HG03135 (cell line): ENCODE data around the gene BCL2L1.
A peak's percentile ranks its signal among the peaks of the same experiment; 100 is the strongest.
"Not testable (repeated sequence)": the region's sequence is repeated elsewhere in the genome, so short reads cannot be mapped to it uniquely, and the experiment has no call there.

ENCODE experiments used
- ATAC-seq: cut with Tn5 transposase; IDR thresholded peaks from one replicate; pipeline ENCODE4 v1.9.1; 2021; ENCODE audit warnings: mild to moderate bottlenecking, moderate library complexity; ENCODE audit not compliant: unreplicated experiment

BCL2L1 gene

DNA sequence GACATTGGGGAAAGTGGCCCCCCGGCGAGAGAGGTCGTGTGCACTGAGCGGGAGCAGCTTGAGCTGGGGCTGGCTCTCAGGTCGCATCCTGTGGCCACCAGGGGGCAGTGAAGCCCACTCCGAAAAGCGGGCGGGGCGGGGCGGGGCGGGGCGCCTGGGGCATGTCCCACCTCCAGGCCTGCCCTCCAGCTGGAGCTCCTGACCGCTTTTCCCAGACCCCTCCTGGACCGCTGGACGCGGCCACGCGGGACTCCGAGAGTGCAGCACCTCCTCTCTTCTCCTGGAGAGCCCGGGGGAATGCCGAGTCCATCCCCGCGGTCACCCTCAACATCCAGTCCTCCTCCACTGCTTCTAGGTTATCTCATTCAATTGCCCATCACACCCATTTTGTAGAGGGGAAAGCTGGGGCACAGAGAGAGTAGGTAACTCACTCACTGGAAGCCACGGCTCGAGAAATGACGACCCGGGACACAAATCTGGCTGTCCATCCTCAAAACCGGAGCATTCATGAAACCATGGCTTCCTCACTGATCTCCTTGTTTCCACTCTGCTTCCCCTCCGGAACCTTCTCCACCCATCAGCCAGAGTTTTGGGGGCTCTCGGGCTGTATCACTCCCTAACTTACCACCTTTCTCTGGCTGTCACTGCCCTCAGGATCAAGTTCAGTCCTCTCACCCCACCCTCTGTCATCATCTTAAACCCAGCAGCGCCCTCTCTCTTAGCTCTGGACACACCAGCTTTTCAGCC is 60.9 kb downstream of the BCL2L1 start:
- ATAC-seq = peak; percentile 60

DNA sequence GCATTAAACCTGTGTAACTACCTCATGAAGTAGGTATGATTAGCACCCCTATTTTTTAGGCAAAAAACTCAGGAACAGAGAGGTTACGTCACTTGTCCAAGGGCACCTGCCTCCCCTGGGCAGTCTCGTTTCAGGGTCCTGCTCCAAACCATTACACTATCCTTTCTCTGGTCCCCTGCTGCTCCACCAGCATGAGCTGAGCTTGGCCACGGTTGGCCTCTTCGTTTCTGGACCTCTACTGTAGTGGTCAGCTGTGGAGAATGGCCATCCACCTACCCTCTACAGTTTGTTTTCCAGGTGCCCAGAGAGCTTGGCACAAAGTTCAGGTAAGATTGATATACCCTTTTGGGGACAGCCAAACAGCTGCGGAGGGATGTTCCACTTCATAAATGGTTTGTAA is 68.1 kb downstream of the BCL2L1 start:
- no peak for ATAC-seq

DNA sequence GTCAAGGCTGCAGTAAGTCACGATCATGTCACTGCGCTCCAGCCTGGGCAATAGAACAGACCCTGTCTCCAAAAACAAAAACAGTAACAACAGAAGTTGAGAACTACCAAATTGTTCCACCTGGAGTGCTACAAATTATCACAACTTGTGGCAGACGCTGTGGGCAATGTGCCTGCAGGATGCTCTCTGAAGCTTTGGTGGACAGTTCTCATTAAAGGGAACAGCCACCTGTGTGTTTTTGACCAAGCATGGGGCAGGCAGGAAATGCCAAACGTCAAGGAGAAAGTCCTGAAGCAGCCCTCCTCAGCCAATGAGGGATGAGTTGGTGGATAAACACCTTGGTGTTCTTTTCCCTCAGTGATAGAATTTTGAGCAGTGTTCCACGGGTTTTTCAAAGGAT is 69.1 kb downstream of the BCL2L1 start:
- no peak for ATAC-seq

DNA sequence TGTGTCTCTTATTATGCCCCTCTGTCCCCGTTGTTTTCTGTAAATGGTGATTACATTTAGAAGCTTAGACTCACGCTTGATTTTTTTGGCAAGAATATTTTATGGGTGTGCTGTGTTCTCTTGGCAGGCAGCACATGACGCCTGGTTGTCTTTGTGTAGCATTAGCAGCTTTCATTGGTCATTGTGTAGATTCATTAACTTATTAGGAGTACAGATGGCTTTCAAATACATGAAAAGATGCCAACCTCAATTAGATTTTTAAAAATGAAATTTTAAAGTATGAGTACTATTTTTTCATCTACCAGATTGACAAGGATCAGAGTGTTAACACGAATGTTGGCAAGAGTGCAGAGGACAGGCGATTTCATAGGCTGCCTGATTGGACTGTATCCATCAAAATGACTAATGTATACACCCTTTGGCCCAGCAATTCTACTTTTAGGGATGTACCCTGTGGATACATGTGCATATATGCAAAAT is 69.7 kb downstream of the BCL2L1 start:
- ATAC-seq = no peak

DNA sequence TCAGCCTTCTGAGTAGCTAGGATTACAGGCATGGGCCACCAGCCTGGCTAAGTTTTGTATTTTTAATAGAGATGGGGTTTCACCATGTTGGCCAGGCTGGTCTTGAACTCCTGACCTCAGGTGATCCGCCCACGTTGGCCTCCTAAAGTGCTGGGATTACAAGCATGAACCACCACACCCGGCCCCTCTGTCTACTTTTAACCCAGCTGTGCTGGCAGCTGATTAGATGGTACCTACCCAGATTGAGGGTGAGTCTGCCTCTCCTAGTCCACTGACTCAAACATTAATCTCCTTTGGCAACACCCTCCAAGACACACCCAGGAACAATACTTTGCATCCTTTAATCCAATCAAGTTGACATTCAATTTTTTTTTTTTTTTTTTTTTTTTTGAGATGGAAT is 74.6 kb downstream of the BCL2L1 start:
- ATAC-seq = not testable (repeated sequence)

DNA sequence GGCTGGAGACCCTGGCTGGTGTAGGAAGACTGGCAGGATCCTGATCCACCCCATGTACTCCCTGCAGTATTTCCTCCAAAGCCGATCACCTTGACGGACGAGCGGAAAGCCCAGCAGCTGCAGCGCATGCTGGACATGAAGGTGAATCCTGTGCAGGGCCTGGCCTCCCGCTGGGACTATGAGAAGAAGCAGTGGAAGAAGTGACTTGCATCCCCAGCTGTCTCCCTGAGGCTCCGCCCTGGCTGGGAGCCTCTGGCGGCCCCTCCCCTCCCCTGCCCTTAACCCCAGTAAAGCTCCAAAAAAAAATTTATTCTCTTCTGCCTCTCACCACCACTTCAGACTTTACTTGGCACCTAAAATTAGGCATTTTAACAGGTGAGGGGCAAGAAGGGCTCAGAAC is 78.0 kb downstream of the BCL2L1 start:
- no peak for ATAC-seq

DNA sequence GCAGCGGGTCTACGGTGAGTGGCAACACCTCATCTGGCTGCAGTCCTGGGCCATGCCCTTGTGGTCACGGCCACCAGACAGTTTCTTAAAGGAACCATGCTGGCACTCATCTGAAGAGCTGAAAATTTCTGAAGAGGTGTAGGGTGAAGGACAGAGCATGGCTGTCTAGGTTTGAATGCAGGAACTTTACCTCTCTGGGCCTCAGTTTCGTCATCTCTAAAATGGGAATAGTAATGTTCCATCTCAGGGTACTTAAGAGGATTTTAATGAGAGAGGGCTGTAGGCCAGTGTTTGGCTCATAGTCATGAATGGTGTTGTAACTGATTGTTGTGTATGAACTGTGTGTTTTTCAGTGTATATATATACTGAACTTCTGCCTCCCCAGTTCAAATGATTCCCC is 79.1 kb downstream of the BCL2L1 start:
- ATAC-seq = no peak

DNA sequence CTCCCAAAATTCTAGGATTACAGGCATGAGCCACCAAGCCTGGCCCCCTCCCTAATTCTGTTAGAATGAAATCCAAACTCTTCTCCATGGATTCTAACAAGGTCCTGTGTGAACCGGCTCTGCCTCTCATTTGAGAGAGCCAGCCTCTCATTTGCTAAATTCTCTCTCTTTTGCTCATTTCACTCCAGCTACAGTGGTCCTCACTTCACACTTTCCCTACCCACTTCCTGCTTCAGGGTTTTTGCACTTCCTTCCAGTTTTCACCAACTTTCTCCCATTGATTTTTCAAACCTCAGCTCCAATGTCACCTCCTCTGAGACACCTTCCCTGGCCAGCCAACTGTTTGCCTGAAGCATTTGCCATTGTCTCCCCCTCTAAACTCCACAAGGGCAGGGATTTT is 79.8 kb downstream of the BCL2L1 start:
- no peak for ATAC-seq

DNA sequence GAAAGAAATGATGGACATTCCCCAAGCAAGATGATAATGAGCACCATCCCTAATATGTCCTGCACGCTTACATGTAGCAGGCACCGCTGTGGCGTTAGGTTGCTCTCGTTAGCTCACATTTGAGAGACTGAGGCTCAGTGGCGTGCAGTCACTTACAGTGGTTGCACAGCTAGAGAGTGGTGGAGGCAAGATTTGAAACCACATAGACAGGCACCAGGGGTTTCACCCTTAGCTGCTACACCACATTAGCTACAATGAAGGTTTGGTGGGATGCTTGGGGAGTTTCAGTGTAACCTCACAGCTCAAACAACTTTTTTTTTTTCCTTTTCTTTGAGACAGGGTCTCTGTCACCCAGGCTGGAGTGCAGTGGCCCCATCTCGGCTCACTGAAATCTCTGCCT is 81.3 kb downstream of the BCL2L1 start:
- ATAC-seq = no peak

DNA sequence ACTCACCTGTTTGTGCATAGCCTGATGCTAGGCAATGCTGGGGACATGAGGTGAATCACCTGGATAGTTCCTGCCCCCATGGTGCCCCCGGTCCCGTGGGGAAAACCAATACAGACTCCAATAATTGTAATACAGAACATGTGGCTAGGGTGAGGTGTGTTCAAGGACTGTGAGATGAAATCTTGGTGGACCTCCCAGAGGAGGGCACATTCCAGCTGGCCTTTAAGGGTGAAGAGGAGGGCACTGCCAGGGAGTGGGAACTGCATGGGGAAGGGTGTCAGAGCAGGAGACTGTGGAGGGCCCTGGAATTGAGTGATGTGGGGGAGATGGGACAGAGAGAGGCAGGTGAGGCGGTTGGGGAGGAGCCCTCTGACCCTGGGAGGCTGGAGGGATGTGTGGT is 82.4 kb downstream of the BCL2L1 start:
- ATAC-seq = no peak

DNA sequence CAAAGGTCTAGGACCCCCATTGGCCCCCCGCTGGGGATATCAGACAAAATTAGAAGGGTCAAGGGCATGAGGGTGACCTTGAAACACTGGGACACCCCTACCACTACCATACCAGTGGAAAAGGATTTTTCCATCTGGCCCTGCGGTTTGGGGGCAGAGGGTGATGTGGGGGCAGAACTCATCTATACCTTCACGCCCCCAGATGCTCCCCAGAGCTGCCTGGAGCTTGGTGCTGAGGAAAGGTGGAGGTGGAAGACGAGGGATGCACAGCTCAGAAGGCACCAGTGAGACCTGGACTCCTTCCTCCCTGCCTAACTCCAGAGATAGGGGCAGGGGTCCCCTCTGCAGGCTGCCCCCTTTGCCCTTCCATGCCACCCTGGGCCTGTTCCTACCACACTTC is 83.9 kb downstream of the BCL2L1 start:
- ATAC-seq = no peak

DNA sequence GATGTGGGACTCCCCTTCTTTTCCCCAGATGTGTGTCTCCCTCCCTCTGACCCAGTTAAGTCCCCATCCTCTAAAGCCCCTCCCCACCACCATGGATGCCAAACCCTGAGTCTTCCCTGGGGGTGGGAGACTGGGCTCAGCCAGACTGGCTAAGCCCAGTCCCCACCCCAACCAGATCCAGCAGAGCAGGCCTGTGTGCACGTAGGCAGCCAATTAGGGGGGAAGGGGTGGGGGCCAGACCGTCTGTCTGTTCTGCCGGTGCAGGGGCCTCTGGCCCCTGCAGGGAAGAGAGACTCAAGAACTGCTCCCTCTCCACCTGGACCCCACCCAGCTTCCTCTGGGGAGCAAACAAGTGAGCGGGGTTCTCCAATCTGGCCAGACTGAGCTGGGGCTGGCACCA is 84.4 kb downstream of the BCL2L1 start:
- ATAC-seq = no peak

DNA sequence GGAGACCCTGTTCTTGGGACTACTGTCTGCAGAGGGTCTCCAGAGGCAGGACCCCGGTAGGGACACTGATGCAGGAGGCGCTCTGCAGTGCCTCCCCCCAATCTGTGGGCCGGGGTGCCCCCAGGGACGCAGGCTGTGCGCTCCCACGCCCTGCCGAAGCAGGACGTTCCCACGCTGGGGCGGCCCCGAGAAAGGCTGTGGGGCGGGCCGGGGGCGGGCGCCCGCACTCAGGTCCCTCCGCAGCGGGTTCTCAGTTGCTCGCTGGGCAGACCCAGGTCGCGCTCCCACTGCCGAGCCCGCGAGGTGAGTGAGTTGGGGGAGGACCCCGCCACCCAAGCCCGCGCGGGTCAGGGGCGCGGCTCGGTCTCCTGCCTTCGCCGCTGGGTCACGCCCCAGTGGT is 85.0 kb downstream of the BCL2L1 start, which contains the start of gene COX4I2:
COX4I2 (plus strand) TSS at position 253 of the 400 bp plus-strand sequence. CDS start 1,106 bp downstream, outside the sequence.
- ATAC-seq = no peak

DNA sequence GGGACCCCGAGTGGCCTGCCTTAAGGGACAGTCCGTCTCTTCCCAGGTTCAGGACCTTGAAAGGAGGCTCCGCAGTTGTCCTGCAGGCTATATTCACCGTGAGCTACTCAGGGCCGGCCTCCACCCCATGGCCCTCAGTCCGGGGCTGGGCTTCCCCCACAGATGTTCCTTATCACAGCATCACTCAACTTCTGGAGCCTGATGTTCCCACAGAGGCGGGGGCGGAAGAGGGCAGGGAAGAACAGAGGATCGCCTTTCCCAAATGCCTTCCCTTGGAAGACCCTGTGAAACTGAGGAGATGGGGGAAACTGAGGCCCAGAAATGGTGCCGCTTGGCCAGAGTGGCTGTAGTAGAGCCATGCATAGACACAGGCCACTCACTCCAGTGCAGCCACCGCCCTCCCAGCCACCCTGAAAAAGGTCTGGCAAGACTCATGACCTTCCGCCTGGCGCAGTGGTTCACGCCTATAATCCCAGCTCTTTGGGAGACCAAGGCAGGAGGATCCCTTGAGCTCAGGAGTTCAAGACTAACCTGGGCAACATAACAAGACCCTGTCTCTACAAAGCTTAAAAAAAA is 89.2 kb downstream of the BCL2L1 start:
- no peak for ATAC-seq

DNA sequence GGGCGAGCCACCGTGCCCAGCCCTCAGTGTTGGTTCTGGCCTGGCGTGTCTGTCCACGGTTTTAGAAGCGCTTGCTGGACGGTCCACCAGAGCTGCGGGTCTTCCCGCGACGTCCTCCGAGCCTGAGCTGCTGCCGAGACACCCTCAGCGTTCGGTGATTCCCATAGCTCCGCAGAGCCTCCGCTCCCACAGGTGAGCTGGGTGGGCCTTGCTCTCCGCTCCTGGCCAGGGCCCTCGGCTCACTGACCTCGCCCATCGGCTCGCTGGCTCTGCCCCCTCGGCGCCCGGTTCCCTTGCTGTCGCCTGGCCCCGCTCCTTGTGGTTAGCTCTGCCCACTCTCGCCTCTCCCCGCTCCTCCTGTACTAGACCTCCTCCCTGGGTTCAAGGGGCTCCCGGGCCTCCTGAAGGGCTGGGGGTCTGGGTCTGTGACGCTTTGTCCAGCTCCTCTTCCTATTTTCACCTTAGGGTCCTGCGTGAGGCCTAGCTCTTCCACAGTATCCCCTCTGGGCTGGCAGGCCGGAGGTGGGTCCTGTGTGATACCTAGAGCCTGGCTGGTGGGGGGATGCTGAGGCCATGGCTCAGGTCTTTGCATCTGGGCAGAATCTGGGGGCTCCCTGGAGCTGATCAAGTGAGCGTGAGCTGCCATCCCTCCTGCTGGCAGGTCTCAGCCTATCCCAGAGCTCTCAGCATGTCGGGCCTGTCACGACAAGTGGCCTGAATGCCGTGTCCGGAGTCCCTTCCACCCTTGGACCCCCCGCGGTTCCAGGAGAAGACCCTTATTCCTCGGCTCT is 89.9 kb downstream of the BCL2L1 start:
- ATAC-seq = no peak

DNA sequence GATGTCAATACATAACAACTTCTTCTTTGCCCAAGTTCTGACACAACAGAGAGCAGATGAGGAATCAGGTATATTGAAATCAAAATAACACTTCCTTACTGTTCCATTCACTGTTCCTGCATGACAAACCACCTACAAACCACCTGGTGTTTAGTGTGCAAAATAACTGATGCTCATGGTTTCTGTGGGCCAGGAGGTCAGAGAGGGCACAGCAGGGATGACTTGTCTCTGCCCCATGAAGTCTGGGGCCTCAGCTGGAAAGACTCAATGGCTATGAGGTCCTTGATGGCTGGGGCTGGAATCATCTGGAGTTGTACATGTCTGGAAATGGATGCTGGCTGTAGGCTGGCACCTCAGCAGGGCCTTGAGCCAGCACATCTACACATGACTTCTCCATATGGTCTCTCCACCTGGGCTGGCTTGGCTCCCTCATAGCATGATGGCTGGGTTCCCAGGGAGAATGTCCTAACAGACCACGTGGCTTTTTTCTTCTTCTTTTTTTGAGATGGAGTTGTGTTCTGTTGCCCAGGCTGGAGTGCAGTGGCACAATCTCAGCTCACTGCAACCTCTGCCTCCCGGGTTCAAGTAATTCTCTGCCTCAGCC is 92.4 kb downstream of the BCL2L1 start:
- no peak for ATAC-seq

DNA sequence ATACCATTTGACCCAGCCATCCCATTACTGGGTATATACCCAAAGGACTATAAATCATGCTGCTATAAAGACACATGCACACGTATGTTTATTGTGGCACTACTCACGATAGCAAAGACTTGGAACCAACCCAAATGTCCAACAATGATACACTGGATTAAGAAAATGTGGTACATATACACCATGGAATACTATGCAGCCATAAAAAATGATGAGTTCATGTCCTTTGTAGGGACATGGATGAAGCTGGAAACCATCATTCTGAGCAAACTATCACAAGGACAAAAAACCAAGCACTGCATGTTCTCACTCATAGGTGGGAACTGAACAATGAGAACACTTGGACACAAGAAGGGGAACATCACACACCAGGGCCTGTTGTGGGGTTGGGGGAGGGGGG is 94.6 kb downstream of the BCL2L1 start:
- ATAC-seq = not testable (repeated sequence)

DNA sequence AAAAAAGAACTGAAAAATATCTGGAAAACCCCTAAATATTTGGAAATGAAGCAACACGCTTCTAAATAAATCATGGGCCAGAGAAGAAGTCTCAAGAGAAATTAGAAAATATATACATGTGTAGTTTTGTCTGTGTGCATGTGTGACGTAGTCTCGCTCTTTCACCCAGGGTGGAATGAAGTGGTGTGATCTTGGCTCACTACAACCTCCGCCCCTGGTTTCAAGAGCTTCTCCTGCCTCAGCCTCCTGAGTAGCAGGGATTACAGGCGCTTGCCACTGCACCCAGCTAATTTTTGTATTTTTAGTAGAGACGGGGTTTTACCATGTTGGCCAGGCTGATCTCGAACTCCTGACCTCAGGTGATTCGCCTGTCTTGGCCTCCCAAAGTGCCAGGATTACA is 96.1 kb downstream of the BCL2L1 start:
- not testable (repeated sequence) for ATAC-seq

DNA sequence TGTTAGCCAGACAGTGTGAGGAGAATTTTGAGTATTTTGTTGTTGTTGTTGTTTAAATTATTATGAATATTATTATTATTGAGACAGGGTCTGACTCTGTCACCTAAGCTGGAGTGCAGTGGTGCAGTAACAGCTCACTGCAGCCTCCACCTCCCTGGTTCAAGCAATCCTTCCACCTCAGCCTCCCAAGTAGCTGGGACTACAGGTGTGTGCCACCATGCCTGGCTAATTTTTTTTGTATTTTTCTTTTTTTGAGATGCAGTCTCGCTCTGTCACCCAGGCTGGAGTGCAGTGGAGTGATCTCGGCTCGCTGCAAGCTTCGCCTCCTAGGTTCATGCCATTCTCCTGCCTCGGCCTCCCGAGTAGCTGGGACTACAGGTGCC is 99.6 kb downstream of the BCL2L1 start:
- not testable (repeated sequence) for ATAC-seq

DNA sequence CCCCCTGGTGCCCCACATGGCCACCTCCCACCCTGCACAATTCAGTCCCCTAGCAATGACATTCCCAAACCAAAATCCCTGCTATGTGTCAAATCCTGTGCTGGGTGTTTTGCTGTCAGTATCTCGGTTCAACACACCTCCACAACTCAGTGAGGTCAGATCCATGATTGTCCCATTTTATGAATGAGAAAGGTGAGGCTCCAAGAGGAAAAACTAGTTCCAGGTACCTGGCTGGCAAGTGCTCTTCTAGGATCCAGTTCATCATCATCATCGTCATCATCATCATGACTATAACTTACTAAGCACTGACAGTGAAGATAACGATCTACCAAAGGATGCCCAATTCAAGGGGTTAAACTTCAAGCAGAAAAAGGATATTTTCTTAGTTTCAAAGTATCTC is 102.4 kb downstream of the BCL2L1 start:
- no peak for ATAC-seq

DNA sequence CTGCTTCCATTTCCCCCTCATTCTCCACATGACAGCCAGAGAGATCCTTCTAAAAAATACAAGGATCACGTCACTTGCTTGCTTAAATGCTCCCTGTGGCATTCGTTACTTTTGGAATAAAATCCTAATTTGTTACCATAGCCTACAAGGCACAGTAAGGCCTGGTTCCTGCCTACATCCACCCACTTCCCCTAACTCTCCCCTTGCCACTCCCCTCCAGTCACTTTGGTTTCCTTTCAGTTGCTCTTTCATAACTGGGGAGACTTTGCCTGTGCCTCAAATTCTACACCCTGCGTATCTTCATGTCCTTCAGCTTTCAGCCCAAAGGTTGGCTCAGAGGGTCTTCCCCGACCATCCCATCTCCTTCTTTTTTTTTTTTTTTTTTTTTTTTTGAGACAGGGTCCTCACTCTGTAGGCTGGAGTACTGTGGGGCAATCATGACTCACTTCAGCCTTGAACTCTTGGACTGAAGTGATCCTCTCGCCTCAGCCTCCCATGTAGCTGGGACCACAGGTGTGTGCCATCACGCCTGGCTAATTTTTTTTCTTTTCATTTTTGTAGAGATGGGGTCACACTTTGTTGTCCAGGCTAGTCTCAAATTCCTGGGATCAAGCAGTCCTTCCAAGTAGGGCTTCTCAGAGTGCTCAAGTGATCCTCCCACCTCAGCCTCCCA is 105.1 kb downstream of the BCL2L1 start:
- no peak for ATAC-seq
